ENCODE results near the gene NEK11. TPM values are rescaled to one million over a fixed set of nuclear protein-coding genes. Genes with fewer than 3 reads are reported as not detected.

NEK11 gene
- total and polyA plus RNA-seq, 9 of the 15 experiments (the other 6 are each of a cell fraction or from before 2014, with no cell fraction given): 0.28 to 1.5 (median 0.87) TPM

- TF ChIP-seq ETS1 (conservative IDR thresholded peaks at IDR 0.05; ENCODE audit: control insufficient read depth, low read depth, low read length): no peak
- TF ChIP-seq SRSF9 (IDR thresholded peaks at IDR 0.05; ENCODE audit: borderline replicate concordance, low read depth, low read length): no peak
- TF ChIP-seq ELF2 (CRISPR knock-in tag; IDR thresholded peaks at IDR 0.05): no peak
- no peak for TF ChIP-seq MCM7 (IDR thresholded peaks at IDR 0.05)
- TF ChIP-seq TFAM (CRISPR knock-in tag; conservative IDR thresholded peaks at IDR 0.05): no peak
These were observed 82.5 kb downstream of the NEK11 start (continued) for GRCh38 chr3:131109156-131109555.

GRCh38 chr3:131110087-131110486 is 83.4 kb downstream of the NEK11 start:
- DNase-seq (ENCODE audit: extremely low read depth in 1 of 4, low spot score in 3 of 4): no peak
- intact Hi-C loops (cut with micrococcal nuclease) (no loop called here), in situ Hi-C loops (cut with MboI) (no loop called here)
- Histone ChIP-seq H3K27me3 (ENCODE audit: control insufficient read depth in 2 of 2, insufficient read depth in 2 of 2, low read length in 2 of 2) (no peaks in the 10 kb centered on the region), H2AFZ (ENCODE audit: low read depth, low read length) (no peak overlapping the region), H3K4me1 (replicated peaks in 1 of 2; ENCODE audit: control insufficient read depth in 2 of 2, insufficient read depth in 2 of 2, low read length in 2 of 2) (no peaks in the 10 kb centered on the region), H3K79me2 (ENCODE audit: control insufficient read depth, insufficient read depth, low read length) (no peaks in the 10 kb centered on the region), H3K4me3 (no peak overlapping the region), H3K9me1 (ENCODE audit: control insufficient read depth, insufficient read depth, low read length) (no peaks in the 10 kb centered on the region), H3K36me3 (ENCODE audit: control insufficient read depth, insufficient read depth, low read length) (no peaks in the 10 kb centered on the region), H3K9me3 (replicated peaks; ENCODE audit: control insufficient read depth, insufficient read depth, low read depth, low read length) (no peaks in the 10 kb centered on the region), H3K4me2 (ENCODE audit: insufficient read depth, low read length) (no peak overlapping the region), H3K27ac (ENCODE audit: extremely low read depth, low read depth, low read length) (no peak overlapping the region), H4K20me1 (replicated peaks; ENCODE audit: control insufficient read depth, insufficient read depth, low read length) (no peaks in the 10 kb centered on the region), H3K9ac (ENCODE audit: insufficient read depth in 1 of 2, low read depth in 2 of 2, low read length in 2 of 2) (no peak overlapping the region)
- ChIA-PET POLR2A (no interaction called here), CTCF (ENCODE audit: low intra/inter-chr PET ratio) (no interaction called here)
- no peak for FAIRE-seq
- no peak for ATAC-seq
- no TSS peak for BruUV-seq (replicated peaks)
- WGBS (ENCODE audit: insufficient coverage, low coverage, missing lambda C conversion rate): 8% methylated on average over 1 of the region's 1 CpG
- no peak for TF ChIP-seq ZNF408 (CRISPR knock-in tag; IDR thresholded peaks at IDR 0.05; ENCODE audit: low read depth)
- no peak for TF ChIP-seq ZNF764 (CRISPR knock-in tag; IDR thresholded peaks at IDR 0.05; ENCODE audit: low read depth)
- no peak for TF ChIP-seq DNMT1 (IDR thresholded peaks at IDR 0.05)
- TF ChIP-seq MAZ (CRISPR knock-in tag; conservative IDR thresholded peaks at IDR 0.05 in 1 of 2, IDR thresholded peaks at IDR 0.05 in 1 of 2): no peak
- no peak for TF ChIP-seq AFF4 (CRISPR knock-in tag; IDR thresholded peaks at IDR 0.05)
- no peak for TF ChIP-seq CXXC5 (CRISPR knock-in tag; IDR thresholded peaks at IDR 0.05)
- TF ChIP-seq ZNF143 (CRISPR knock-in tag; IDR thresholded peaks at IDR 0.05): no peak
- TF ChIP-seq ATF4 (CRISPR knock-in tag; IDR thresholded peaks at IDR 0.05): no peak
- no peak for TF ChIP-seq ZNF668 (CRISPR knock-in tag; IDR thresholded peaks at IDR 0.05)
- no peak for TF ChIP-seq THRAP3 (IDR thresholded peaks at IDR 0.05; ENCODE audit: borderline replicate concordance)
- TF ChIP-seq ZBTB17 (CRISPR knock-in tag; IDR thresholded peaks at IDR 0.05): no peak
- no peak for TF ChIP-seq HNRNPUL1 (IDR thresholded peaks at IDR 0.05; ENCODE audit: low read length)
